Esophagus (tissue), 2 donors: Measurements from ENCODE around the gene ORAI2. TPM values are rescaled to one million over a fixed set of nuclear protein-coding genes. Genes with fewer than 3 reads are reported as not detected.

ENCODE experiments used
- H3K27ac ChIP-seq, 2 donors: one replicate each; pipeline ENCODE4 v1.5.1; 2013; ENCODE audit warnings: low read depth in 2 of 2, mild to moderate bottlenecking in 2 of 2, inconsistent platforms in 1 of 2, low read length in 1 of 2, moderate library complexity in 1 of 2
- H3K27me3 ChIP-seq, 2 donors: one replicate each; pipeline ENCODE4 v1.6.1; 2013; ENCODE audit warnings: low read length in 2 of 2, control low read depth in 1 of 2, mild to moderate bottlenecking in 1 of 2; ENCODE audit not compliant: insufficient read depth in 2 of 2, control insufficient read depth in 1 of 2
- H3K36me3 ChIP-seq, 2 donors: one replicate each; pipeline ENCODE4 v1.6.1; 2013; ENCODE audit warnings: low read length in 1 of 2; ENCODE audit not compliant: control insufficient read depth in 2 of 2, insufficient read depth in 2 of 2
- H3K4me1 ChIP-seq, 2 donors: one replicate each; pipeline ENCODE4 v1.6.1; 2013; ENCODE audit warnings: low read length in 1 of 2; ENCODE audit not compliant: control insufficient read depth in 2 of 2, insufficient read depth in 2 of 2
- H3K4me3 ChIP-seq, 2 donors: one replicate each; pipeline ENCODE4 v1.5.1; 2013; ENCODE audit warnings: low read length in 2 of 2, mild to moderate bottlenecking in 2 of 2, low read depth in 1 of 2, moderate library complexity in 1 of 2
- H3K9me3 ChIP-seq, 2 donors: one replicate each; pipeline ENCODE4 v1.6.1; 2013; ENCODE audit warnings: mild to moderate bottlenecking in 2 of 2, low read depth in 1 of 2, low read length in 1 of 2, moderate library complexity in 1 of 2; ENCODE audit not compliant: control insufficient read depth in 2 of 2, insufficient read depth in 1 of 2
- WGBS, 2 donors: extraction: QIAGEN DNeasy Blood & Tissue Kit; methylation state at CpG; one replicate each; pipeline ENCODE4 v1.1.7; 2013; 5-methylcytosine and 5-hydroxymethylcytosine counted together
- polyA plus RNA-seq, 2 donors: library from polyadenylated mRNA; stranded (reverse); fragments of 200-250 nt; gene quantifications; one replicate each; pipeline ENCODE4 v1.2.3, GENCODE V29; 2013
- donor health status: healthy with polysubstance abuse.
- donor health status: Bipolar disorder and iron deficiency.

ORAI2 gene
- polyA plus RNA-seq, 2 donors: 0.71 to 1.4 TPM

- Histone ChIP-seq H3K9me3 (no peaks in the 10 kb centered on the region), H3K36me3 (peaks cover 8 to 26% of the 10 kb centered on the region in 2 donors), H3K27me3 (no peaks in the 10 kb centered on the region), H3K27ac (peak overlapping the region; percentile 65 to 71), H3K4me3 (no peak overlapping the region), H3K4me1 (peaks cover 0 to 3% of the 10 kb centered on the region in 2 donors)
- WGBS, 2 donors: 52 to 65% methylated on average over 25 of the region's 25 CpGs
Measured at GRCh38 chr7:102425639-102426267, 7.6 kb upstream of the ORAI2 start.

DNA sequence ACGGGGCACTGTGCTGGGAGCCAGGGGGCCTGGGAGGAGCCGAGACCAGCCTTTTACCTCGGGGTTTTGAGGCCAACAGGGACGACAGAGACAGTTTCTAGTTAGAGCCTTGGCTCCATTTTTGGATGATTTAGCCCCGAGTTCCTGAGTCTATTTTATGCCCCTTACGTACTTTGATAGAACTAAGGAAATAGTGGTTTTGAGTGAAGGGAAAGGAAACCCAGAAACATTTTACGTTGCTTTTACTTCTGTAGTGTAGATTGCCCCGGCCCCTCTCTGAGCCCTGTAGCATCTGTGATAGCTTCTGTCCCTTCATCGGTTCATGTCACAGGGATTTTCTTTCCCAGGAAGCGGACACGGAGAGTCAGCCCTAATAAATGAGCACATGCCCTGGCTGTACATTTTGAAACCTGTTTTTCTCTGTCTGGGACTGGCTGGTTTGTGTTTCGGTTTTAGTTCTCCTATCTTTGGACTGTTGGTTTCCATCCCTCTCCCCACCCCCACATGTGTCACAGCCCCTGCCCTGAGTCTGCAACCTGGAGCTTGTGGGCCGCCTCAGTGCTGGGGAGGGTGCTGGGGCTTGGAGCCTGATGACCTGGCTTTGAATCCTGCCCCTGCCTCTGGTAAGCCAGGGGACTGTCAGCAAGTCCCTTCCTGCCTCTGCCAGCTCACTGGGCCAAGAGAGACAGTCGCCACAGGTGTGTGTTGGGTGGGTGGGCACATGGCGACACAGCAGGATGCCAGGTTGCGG lies 6.9 kb upstream of the ORAI2 start:
- H3K36me3 ChIP-seq: peaks cover 8 to 26% of the 10 kb centered on the region in 2 donors
- no peaks in the 10 kb centered on the region for H3K27me3 ChIP-seq
- H3K27ac ChIP-seq: peak overlapping the region; percentile 65 to 73
- 71 to 77% methylated on average over 16 of the region's 16 CpGs for WGBS, 2 donors
- no peaks in the 10 kb centered on the region for H3K9me3 ChIP-seq
- H3K4me1 ChIP-seq: peaks cover 0 to 3% of the 10 kb centered on the region in 2 donors
- no peak overlapping the region for H3K4me3 ChIP-seq

- H3K27ac ChIP-seq: peak overlapping the region; percentile 41 to 73
- WGBS, 2 donors: 76 to 80% methylated on average over 5 of the region's 5 CpGs
- peaks cover 0 to 5% of the 10 kb centered on the region in 2 donors for H3K4me1 ChIP-seq
- H3K9me3 ChIP-seq: no peaks in the 10 kb centered on the region
- H3K27me3 ChIP-seq: no peaks in the 10 kb centered on the region
- peaks cover 8 to 26% of the 10 kb centered on the region in 2 donors for H3K36me3 ChIP-seq
- H3K4me3 ChIP-seq: no peak overlapping the region
Measured at GRCh38 chr7:102427019-102427405, 6.4 kb upstream of the ORAI2 start.

GRCh38 chr7:102429141-102429899 lies 4.1 kb upstream of the ORAI2 start:
- Histone ChIP-seq H3K27ac (no peak overlapping the region), H3K27me3 (no peaks in the 10 kb centered on the region), H3K4me3 (no peak overlapping the region), H3K36me3 (peaks cover 6 to 22% of the 10 kb centered on the region in 2 donors), H3K4me1 (peaks cover 0 to 9% of the 10 kb centered on the region in 2 donors), H3K9me3 (no peaks in the 10 kb centered on the region)
- 94% methylated on average over 10 of the region's 10 CpGs for WGBS, 2 donors

GRCh38 chr7:102431617-102432298 lies 1.6 kb upstream of the ORAI2 start:
- WGBS, 2 donors: 34 to 40% methylated on average over 17 of the region's 17 CpGs
- Histone ChIP-seq H3K27me3 (no peaks in the 10 kb centered on the region), H3K4me1 (peaks cover 0 to 6% of the 10 kb centered on the region in 2 donors), H3K4me3 (no peak overlapping the region), H3K27ac (peak overlapping the region; percentile 20 to 70), H3K9me3 (no peaks in the 10 kb centered on the region), H3K36me3 (peaks cover 0 to 4% of the 10 kb centered on the region in 2 donors)

DNA sequence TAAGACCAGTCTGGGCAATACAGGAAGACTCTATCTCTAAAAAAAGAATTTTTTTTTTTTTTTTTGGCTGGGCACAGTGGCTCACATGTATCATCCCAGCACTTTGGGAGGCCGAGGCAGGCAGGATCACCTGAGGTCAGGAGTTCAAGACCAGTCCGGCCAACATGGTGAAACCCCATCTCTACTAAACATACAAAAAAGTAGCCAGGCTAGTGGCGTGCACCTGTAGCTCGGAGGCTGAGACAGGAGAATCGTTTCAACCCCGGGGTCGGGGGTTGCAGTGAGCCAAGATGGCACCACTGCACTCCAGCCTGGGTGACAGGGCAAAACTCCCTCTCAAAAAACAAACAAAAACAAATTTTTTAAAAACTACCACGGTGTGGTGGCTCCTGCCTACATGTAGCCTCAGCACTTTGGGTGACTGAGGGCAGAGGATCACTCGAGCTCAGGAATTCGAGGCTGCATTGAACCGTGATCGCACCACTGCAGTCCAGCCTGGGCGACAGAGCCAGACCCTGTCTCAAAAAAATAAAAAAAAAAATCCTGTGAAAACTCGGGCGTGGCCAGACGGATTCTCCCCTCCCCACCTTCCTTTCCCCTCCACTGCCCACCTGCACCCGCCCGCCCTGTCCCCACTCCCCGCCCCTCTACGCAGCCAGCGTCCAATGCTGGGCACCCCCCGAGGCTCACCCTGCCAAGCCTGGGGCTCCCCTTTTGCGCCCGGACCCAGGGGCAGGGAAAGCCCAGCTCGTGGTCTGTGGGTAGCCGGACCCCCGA lies 745 bp upstream of the ORAI2 start:
- H3K27ac ChIP-seq: peak overlapping the region; percentile 60 to 73
- H3K9me3 ChIP-seq: no peaks in the 10 kb centered on the region
- peaks cover 0 to 2% of the 10 kb centered on the region in 2 donors for H3K36me3 ChIP-seq
- peak overlapping the region; percentile 65 to 67 for H3K4me3 ChIP-seq
- WGBS, 2 donors: 26 to 29% methylated on average over 26 to 27 of the region's 27 CpGs
- peaks cover 0 to 6% of the 10 kb centered on the region in 2 donors for H3K4me1 ChIP-seq
- H3K27me3 ChIP-seq: no peaks in the 10 kb centered on the region

DNA sequence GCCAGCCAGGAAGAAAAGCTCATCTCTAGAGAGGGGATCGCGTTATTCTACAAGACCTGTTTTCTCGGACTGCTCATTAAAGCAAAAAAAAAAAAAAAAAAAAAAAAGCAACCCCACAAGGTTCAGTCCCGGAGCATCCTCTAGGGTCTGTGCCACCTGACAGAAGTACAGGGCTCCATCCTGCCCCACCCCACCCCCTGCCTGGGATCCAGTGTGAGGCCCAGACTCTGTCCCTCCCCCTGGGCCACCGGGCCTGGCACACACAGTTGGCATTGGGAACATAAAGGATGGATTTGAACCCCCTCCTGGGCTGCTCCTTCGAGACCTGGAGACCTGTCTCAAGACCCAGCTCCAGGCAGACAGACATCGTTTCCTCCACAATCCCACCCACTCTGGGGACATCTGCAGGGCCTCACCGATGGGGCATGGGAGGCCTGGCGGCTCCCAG lies 688 bp downstream of the ORAI2 start:
- peak overlapping the region; percentile 65 to 67 for H3K4me3 ChIP-seq
- no peaks in the 10 kb centered on the region for H3K9me3 ChIP-seq
- WGBS, 2 donors: 31 to 35% methylated on average over 9 of the region's 9 CpGs
- H3K27ac ChIP-seq: peak overlapping the region; percentile 24 to 45
- no peaks in the 10 kb centered on the region for H3K27me3 ChIP-seq
- H3K36me3 ChIP-seq: peaks cover 0 to 4% of the 10 kb centered on the region in 2 donors
- peaks cover 0 to 6% of the 10 kb centered on the region in 2 donors for H3K4me1 ChIP-seq

DNA sequence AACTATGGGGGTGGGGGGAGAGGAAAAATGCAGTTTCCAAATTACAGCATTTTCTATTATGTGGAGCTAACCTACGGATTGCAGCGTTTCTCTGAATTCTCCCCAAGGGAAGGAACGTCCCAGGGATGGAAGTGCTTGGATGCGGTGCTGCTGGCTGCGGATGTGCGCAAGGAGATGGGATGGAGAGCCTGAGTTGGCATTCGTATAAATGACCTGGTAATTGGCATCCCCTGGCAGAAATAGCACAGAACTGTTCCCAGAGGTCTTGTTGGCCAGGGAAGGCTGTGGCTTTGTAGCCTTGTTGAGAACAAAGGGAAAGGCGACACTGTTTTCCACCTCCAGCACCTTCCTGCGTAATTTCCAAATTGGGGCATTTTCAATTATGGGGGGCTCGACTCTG lies 2.7 kb downstream of the ORAI2 start:
- H3K4me3 ChIP-seq: no peak overlapping the region
- 94 to 95% methylated on average over 10 of the region's 10 CpGs for WGBS, 2 donors
- H3K27ac ChIP-seq: no peak overlapping the region
- peaks cover 0 to 6% of the 10 kb centered on the region in 2 donors for H3K4me1 ChIP-seq
- H3K9me3 ChIP-seq: no peaks in the 10 kb centered on the region
- H3K36me3 ChIP-seq: peaks cover 0 to 5% of the 10 kb centered on the region in 2 donors
- H3K27me3 ChIP-seq: no peaks in the 10 kb centered on the region
